Urinary bladder (tissue), 2 donors: ENCODE data around the gene PGAM2. TPM values are rescaled to one million over a fixed set of nuclear protein-coding genes. Genes with fewer than 3 reads are reported as not detected.

Experiments used
- polyA plus RNA-seq: library from polyadenylated mRNA; stranded (reverse); fragments of 200-250 nt; gene quantifications from one replicate; pipeline ENCODE4 v1.2.3, GENCODE V29; 2013
- total RNA-seq: library from RNA; depleted of rRNA; stranded (reverse); fragments of >200 nt; gene quantifications from one replicate; pipeline ENCODE4 v1.2.3, GENCODE V29; 2014
- donor health status: healthy.

Gene PGAM2
- total and polyA plus RNA-seq, 2 donors: 0.71 to 3.1 TPM

Other genes with a start within 250 kb of the PGAM2 start
- 29.9 TPM for gene MRPS24, start 196.1 kb downstream of the PGAM2 start, total RNA-seq
- gene MRPS24, start 196.1 kb downstream of the PGAM2 start, polyA plus RNA-seq: 125 TPM
- 24.1 TPM for gene URGCP, start 159.0 kb downstream of the PGAM2 start, total RNA-seq
- gene URGCP, start 159.0 kb downstream of the PGAM2 start, polyA plus RNA-seq: 26.2 TPM
- 12.7 TPM for gene UBE2D4, start 139.1 kb downstream of the PGAM2 start, total RNA-seq
- gene UBE2D4, start 139.1 kb downstream of the PGAM2 start, polyA plus RNA-seq: 23.5 TPM
- not detected for gene SPDYE1, start 67.7 kb downstream of the PGAM2 start, total RNA-seq
- gene SPDYE1, start 67.7 kb downstream of the PGAM2 start, polyA plus RNA-seq: not detected
- 56.0 TPM for gene DBNL, start 20.9 kb downstream of the PGAM2 start, total RNA-seq
- 111 TPM for gene DBNL, start 20.9 kb downstream of the PGAM2 start, polyA plus RNA-seq
- gene POLM, start 17.0 kb upstream of the PGAM2 start, total RNA-seq: 10.2 TPM
- 22.2 TPM for gene POLM, start 17.0 kb upstream of the PGAM2 start, polyA plus RNA-seq
- 57.2 TPM for gene AEBP1, start 38.8 kb upstream of the PGAM2 start, total RNA-seq
- gene AEBP1, start 38.8 kb upstream of the PGAM2 start, polyA plus RNA-seq: 247 TPM
- 37.5 TPM for gene POLD2, start 58.0 kb upstream of the PGAM2 start, total RNA-seq
- 73.5 TPM for gene POLD2, start 58.0 kb upstream of the PGAM2 start, polyA plus RNA-seq
- 2.7 TPM for gene MYL7, start 75.8 kb upstream of the PGAM2 start, total RNA-seq
- 1.9 TPM for gene MYL7, start 75.8 kb upstream of the PGAM2 start, polyA plus RNA-seq
- 1.4 TPM for gene GCK, start 123.9 kb upstream of the PGAM2 start, total RNA-seq
- gene GCK, start 123.9 kb upstream of the PGAM2 start, polyA plus RNA-seq: 2.1 TPM
- gene YKT6, start 135.4 kb upstream of the PGAM2 start, total RNA-seq: 25.3 TPM
- 58.0 TPM for gene YKT6, start 135.4 kb upstream of the PGAM2 start, polyA plus RNA-seq